ENCODE measurements around the gene LIG1. TPM values are rescaled to one million over a fixed set of nuclear protein-coding genes. Genes with fewer than 3 reads are reported as not detected.

The LIG1 gene
- 3.4 TPM for total RNA-seq
- long read RNA-seq, partial matches to known transcripts: 5 of 8 reads
- long read RNA-seq, other reads (novel, unspliced or antisense): 3 of 8 reads

GRCh38 chr19:48169939-48170803, at the start of gene LIG1, which contains the start of gene ZSWIM9:
Gene LIG1 (minus strand): TSS chr19:48170344. CDS start chr19:48165566, 4,778 bp downstream.
Gene ZSWIM9 (plus strand): TSS chr19:48170680. CDS start chr19:48171803, 1,123 bp downstream.
- intact Hi-C loops (cut with micrococcal nuclease): no loop called here

GRCh38 chr19:48218997-48219396, 48.9 kb upstream of the LIG1 start:
- TF ChIP-seq CTCF (IDR thresholded peaks at IDR 0.05; ENCODE audit: borderline replicate concordance): no peak
- intact Hi-C loops (cut with micrococcal nuclease): no loop called here
- Histone ChIP-seq H3K27ac (replicated peaks) (no peak overlapping the region), H3K36me3 (peaks cover 79% of the 10 kb centered on the region), H3K27me3 (ENCODE audit: low read depth) (no peaks in the 10 kb centered on the region), H3K4me3 (no peak overlapping the region), H3K4me1 (no peaks in the 10 kb centered on the region), H3K9me3 (replicated peaks) (no peaks in the 10 kb centered on the region)
- no peak for DNase-seq

More at GRCh38 chr19:48169939-48170803, at the start of gene LIG1, which contains the start of gene ZSWIM9:
- H3K27me3 ChIP-seq (ENCODE audit: low read depth): no peaks in the 10 kb centered on the region
- peak; percentile 29 for TF ChIP-seq CTCF (IDR thresholded peaks at IDR 0.05; ENCODE audit: borderline replicate concordance)
- H3K4me3 ChIP-seq: peak within 1 kb of the TSS; percentile 95
- peaks cover 24% of the 10 kb centered on the region for H3K4me1 ChIP-seq
- peaks cover 32% of the 10 kb centered on the region for H3K36me3 ChIP-seq
- no peaks in the 10 kb centered on the region for H3K9me3 ChIP-seq (replicated peaks)
- peak; percentile 91 for DNase-seq
- peak within 1 kb of the TSS; percentile 98 for H3K27ac ChIP-seq (replicated peaks)

- H3K36me3 ChIP-seq: peaks cover 72% of the 10 kb centered on the region
- no peak for DNase-seq
- no peaks in the 10 kb centered on the region for H3K9me3 ChIP-seq (replicated peaks)
- H3K27me3 ChIP-seq (ENCODE audit: low read depth): no peaks in the 10 kb centered on the region
- intact Hi-C loops (cut with micrococcal nuclease): no loop called here
- H3K27ac ChIP-seq (replicated peaks): no peak overlapping the region
- H3K4me1 ChIP-seq: no peaks in the 10 kb centered on the region
- H3K4me3 ChIP-seq: no peak overlapping the region
- TF ChIP-seq CTCF (IDR thresholded peaks at IDR 0.05; ENCODE audit: borderline replicate concordance): no peak
These were observed 46.8 kb upstream of the LIG1 start for GRCh38 chr19:48216933-48217332.

GRCh38 chr19:48213959-48214358, 43.8 kb upstream of the LIG1 start:
- H3K9me3 ChIP-seq (replicated peaks): no peaks in the 10 kb centered on the region
- H3K4me1 ChIP-seq: peaks cover 9% of the 10 kb centered on the region
- H3K36me3 ChIP-seq: peaks cover 57% of the 10 kb centered on the region
- no peak overlapping the region for H3K27ac ChIP-seq (replicated peaks)
- intact Hi-C loops (cut with micrococcal nuclease): no loop called here
- H3K4me3 ChIP-seq: no peak overlapping the region
- no peak for DNase-seq
- H3K27me3 ChIP-seq (ENCODE audit: low read depth): no peaks in the 10 kb centered on the region
- TF ChIP-seq CTCF (IDR thresholded peaks at IDR 0.05; ENCODE audit: borderline replicate concordance): no peak

GRCh38 chr19:48210005-48210404, 39.9 kb upstream of the LIG1 start:
- DNase-seq: no peak
- Histone ChIP-seq H3K27ac (replicated peaks) (no peak overlapping the region), H3K36me3 (peaks cover 29% of the 10 kb centered on the region), H3K9me3 (replicated peaks) (no peaks in the 10 kb centered on the region), H3K4me3 (no peak overlapping the region), H3K27me3 (ENCODE audit: low read depth) (no peaks in the 10 kb centered on the region), H3K4me1 (peaks cover 17% of the 10 kb centered on the region)
- intact Hi-C loops (cut with micrococcal nuclease): no loop called here
- no peak for TF ChIP-seq CTCF (IDR thresholded peaks at IDR 0.05; ENCODE audit: borderline replicate concordance)
